Stimulated activated CD8-positive, alpha-beta memory T cell treated with anti-CD3 and anti-CD28 coated beads, Interleukin-4, amount 100 ng/mL, for 1 hour (primary cell): ENCODE data around the gene SFTPA1.
"Not testable (repeated sequence)": the region's sequence is repeated elsewhere in the genome, so short reads cannot be mapped to it uniquely, and the experiment has no call there.

Experiments used
- DNase-seq, 2 donors: peaks; one replicate each; pipeline ENCODE4 v3.0.0-alpha.2; 2020; ENCODE audit warnings: low read depth in 2 of 2, low spot score in 1 of 2

Gene SFTPA1

DNA sequence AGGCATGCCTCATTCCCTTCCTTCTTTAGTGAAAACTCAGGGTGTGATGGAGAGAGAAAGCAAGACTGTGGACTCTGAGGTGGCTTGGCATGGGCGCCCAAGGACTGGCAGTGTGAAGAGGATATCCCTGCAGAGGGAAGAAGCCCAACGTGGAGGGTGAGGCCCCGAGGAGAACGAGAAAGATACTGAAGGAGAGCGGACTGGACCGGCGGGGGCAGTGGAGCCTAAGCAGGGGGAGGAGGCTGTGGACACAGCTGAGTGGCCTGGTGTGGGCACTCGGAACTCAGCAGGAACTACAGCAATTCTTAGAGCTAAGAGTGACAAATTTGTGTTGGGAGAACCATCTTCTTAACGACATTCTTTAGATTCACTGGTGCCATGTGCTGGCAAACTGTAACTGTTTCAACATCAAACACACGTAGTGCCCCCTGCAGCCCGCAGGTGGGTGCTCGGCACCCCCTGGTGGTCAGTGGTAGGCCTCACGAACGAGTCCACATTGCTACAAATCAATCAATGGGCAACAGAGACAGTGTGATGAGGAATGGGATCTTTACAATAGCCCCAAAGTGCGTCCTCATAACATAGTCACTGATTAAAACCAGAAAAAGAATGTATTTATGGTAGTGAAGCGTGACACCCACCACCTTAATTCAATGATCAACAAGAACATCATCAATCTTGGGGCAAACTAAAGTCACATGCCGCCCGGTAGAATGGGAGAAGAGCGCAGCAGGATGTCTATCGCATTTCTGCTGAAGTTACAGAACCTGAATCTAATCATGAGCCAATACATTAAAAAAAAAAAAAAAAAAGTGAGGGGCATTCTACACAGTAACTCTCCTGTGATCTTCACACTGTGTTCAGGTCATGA lies 2.0 kb upstream of the SFTPA1 start:
- DNase-seq: no peak

DNA sequence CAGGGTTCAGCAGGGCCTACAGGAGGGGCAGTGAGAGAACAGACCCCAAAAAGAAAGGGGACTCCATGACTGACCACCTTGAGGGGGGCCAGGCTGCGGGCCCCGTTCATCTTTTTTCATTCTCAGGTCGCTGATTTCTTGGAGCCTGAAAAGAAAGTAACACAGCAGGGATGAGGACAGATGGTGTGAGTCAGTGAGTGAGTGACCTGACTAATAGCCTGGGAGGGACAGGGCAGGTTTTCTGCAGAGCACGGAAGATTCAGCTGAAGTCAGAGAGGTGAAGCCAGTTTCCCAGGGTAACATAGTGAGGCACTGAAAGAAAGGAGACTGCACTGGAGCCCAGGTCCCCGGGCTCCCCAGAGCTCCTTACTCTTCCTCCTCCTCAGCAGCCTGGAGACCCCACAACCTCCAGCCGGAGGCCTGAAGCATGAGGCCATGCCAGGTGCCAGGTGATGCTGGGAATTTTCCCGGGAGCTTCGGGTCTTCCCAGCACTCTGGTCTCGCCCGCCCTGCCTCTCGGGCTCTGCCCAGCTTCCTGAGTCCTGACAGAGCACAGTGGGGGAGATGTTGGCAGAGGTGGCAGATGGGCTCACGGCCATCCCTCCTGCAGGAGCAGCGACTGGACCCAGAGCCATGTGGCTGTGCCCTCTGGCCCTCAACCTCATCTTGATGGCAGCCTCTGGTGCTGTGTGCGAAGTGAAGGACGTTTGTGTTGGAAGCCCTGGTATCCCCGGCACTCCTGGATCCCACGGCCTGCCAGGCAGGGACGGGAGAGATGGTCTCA lies 646 bp downstream of the SFTPA1 start:
- DNase-seq: not testable (repeated sequence)

DNA sequence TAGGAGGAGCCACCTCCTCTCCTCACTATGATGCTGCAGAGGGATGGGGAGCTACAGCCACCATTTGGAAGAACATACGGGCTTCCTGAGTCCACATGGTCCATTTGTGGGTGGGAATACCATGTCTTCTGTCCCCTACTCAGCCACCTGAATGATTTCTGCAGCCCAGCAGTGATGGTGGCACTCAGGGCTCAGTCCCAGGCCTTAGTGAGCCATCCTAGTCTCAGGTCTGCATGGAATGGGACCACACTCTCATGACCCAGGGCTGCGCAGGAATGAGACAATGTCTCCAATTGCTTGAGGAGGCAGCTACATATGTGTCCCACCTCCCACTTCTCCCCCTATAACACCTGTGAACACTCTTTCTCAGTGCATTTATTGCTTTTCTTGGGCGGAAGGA lies 4.8 kb downstream of the SFTPA1 start:
- no peak for DNase-seq

DNA sequence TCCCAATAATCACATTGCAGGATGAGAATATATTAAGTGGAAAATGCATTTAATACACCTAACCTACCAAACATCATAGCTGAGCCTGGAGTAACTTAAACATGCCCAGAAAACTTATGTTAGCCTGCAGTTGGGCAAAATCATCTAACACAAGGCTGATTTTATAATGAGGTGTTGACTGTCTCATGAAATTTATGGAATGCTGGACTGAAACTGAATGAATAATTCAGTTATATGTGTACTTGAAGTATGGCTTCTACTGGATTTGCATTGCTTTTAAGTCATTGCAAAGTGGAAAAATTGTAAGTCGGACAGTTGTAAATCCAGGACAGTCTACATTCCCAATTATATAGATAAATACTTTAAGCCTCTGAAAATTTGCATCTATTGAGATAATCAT lies 5.4 kb downstream of the SFTPA1 start:
- no peak for DNase-seq

DNA sequence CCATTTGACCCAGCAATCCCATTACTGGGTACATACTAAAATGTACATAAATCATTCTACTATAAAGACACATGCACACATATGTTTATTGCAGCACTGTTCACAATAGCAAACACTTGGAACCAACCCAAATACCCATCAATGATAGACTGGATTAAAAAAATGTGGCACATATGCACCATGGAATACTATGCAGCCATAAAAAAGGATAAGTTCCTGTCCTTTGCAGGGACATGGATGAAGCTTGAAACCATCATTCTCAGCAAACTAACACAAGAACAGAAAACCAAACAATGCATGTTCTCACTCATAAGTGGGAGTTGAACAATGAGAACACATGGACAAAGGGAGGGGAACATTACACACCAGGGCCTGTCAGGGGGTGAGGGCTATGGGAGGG lies 12.9 kb downstream of the SFTPA1 start:
- not testable (repeated sequence) for DNase-seq

DNA sequence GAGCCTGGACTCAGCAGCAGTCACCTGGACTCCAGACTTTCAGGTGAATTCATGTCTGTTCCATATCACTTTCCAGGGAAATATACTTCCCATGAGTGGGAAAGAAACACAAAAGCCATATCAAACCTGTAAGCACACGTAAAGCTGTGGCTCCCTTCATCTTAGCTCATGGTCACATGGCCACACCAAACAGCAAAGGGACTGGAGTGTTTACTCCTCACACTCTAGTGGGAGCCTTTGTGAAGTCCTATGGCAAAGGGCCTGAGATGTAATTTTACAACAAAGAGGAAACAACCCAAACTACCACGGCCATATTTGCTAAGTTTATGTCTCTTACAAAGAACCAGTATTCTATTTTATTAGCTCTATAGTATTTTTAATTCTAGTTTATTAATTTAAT lies 16.3 kb downstream of the SFTPA1 start:
- no peak for DNase-seq

DNA sequence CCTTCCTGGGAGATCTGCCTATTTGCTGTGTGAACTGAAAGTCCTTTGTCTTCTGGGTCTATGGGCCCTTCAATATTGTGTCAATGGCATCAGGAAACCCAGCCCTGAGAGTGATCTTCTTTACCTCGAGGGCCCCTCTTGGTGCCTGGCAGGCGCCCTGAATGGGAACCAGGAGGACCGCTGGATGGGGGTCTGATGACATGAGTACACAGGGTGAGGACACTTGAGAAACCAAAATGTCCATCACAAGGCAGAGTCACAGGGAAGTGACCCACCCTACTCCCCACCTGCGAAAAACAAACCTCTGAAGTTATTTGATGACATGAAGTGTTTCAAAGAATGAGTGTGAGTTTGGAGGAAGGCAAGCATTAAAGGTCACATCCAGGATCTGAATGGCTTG lies 17.3 kb downstream of the SFTPA1 start:
- DNase-seq: no peak

DNA sequence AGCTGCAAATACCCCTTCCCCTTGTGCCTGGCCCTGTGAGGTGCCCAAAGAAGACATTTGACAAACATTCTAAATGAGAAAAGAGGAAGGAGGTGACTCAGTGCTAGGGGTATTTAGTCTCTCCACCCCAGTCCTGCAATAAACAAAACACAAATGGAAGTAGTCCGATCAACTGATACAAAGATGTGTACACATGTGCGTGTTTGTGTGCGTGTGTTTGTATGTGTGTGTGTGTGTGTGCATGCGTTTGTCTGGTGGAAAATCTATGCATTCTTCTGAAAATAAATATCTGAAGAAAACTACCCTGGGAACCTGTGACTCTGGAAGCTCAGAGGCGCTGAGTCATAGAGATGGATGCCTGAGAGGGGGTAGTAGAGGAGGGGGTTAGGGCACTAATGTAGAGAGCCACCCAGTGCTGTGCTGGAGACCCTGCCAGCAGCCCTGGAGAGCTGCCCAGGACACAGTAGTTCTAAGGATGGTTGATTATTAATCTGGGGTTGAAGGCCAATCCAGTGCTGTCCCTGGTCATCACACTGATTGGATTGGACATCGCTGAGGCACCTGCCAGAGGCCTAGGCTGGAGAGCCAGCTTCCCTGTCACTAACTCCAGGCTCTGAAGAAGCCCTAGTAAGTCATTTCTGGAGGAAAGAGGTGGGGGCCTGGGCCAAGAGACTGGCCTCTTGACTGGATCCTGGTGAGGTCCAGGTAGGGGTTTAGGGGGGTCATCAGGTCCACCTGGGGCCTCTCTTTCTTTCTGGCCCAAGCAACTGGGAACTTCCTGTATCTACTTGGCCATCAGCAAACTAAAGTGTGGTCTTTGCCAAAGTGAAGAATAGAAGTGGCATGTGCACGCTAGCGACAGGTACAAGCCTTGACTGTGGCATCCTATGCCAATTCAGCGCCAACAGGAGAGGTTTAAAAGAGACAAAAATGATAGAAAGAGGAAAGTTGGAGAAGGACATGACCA lies 18.5 kb downstream of the SFTPA1 start:
- no peak for DNase-seq

DNA sequence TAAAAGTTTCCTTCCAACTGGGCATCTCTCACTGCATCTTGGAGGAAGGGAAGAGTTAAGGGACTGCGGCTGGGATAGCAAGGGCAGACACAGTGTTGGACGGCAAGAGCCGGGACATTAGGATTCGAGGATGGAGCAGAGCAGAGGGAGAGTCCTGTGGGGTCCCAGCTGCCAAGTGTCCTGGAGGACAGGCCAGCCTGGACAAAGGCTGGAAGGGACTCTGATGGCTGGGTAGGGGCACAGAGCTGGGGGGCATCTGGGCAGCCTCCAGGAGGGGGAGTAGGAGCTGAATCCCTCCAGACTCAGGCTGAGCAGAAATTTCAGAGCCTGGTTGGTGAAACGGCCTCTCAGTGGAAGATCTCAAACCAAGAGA lies 19.2 kb downstream of the SFTPA1 start:
- DNase-seq: no peak

DNA sequence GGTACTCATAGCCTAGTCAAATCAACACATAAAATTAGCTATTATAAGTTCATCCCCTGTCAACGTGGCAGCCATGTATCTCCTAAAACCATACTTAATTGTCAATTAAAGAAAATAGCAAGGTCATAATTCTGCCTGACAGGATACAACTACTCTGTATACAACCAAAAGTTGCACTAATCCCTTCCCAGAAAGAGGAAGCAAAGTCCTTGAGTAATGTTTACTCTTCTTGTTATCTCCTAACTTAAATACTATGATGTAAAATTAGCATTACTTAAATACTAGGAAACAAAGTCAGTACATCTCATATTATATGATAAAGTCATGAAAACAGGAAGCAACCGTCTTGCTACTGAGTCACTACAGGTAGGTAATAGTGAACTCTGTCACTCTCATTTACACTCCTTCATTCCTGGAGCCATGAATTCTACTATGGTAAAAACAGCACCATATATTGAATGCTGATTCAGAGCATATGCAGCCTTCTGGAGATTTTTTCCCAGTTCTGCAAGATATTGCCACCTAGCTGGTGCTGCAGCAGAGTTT lies 26.0 kb downstream of the SFTPA1 start:
- DNase-seq: not testable (repeated sequence)

DNA sequence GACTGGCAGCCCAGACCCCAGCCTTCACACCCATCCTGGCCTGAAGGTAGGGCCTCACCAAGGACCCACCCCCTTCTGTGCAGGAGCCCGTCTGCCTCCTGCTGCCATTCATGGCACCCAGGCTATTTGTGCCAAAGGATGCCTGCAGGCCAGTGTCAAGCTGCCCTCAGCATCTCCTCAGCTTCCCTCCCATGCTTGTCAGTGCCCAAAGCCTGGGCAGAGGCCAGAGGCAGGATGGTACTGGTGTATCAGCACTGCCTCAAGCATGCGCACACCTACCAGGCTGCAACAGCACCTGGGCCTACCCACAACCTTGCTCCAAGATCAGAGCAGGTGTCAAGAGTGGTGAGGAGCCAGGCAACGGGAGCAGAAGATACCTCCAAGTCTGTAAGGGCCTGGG lies 27.6 kb downstream of the SFTPA1 start:
- no peak for DNase-seq

DNA sequence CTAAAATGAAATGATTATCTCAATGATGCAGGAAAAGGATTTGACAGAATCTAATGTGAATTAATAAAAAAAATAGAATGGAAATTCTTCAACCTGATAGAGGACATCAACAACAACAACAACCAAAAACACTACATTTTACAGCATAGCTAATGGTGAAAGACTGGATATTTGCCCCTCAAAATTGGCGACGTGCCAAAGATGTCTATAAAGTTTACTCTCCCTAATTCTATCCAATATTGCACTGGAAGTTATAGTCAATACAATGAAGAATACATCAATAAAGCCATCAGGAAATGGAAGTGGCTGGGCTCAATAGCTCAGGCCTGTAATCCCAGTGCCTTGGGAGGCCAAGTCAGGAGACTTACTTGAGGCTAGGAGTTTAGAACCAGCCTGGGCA lies 42.0 kb downstream of the SFTPA1 start:
- DNase-seq: not testable (repeated sequence)

DNA sequence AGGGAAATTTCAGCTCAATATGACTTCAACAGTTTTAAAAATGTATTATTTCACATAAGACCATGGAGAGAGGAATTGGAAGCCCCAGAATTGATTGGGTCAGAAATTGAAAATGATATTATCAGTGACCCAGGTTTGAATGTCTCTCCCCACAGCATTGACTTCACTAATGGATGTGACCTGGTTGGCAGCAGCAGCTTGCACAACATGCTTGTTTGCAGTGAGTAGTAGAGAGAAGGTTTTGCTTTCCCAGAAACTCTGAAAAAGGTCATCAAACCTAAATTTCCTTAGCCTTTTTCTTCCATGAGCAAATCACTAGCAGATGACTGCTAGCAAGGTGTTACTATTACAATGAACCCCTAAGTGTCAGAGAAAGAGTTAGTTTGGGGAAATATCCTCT lies 52.5 kb downstream of the SFTPA1 start:
- not testable (repeated sequence) for DNase-seq

DNA sequence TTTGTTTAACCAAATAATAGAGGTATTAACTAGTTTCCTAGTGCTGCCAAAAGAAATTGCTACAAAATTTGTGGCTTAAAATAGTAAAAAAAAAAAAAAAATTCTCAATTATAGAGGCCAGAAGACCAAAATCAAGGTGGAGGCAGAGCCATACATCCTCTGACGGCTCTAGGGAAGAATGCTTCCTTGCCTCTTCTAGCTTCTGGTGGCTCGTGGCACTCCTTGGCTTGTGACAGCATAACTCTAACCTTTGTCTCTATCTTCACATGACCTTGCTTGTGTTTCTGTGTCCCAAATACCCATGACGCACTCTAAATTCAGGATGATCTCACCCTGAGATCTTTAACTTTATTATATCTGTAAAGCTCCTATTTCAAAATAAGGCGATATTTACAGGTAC lies 53.9 kb downstream of the SFTPA1 start:
- not testable (repeated sequence) for DNase-seq
